ENCODE data around the gene TENM3.

TENM3 gene

DNA sequence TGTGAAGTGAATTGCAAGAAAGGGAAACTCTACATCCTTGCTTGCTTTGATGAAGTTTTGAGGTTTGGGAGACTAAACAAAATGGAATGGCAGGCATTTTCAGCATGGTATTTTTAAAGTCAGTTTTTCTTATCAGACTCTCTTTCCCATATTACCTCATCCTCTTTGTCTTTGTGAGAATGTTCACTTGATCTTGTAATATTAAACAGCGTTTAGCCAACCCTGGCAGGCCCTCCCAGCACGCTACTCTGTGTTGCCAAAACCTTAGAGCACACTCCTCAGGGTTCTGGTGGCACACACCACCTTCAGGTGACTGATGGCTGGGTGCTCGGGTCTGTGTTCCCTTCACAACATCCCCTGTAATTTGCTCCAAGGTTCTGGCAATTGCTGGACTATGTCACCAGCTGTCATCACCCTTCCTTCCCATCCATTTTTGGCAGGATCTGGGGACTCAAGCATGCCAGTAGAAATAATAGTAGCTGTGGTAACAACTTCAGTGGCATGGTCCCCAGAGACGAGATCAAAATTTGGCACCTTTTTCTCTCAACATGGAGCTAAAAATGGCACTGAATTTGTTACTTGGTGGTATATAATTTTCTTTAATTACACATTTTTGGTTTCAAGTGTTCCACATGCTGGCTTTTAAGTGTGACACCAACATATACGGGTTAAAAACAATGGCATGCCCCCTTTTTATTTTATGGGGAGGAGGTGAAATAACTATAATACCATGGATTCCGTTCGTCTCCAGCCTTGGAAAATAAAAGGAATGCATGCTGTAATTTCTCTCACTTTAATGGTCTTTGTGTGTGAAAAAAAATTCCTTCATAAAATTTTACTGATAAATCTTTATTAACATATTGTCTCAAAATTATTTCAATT is 400.8 kb downstream of the TENM3 start:
- DNase-seq: no peak

DNA sequence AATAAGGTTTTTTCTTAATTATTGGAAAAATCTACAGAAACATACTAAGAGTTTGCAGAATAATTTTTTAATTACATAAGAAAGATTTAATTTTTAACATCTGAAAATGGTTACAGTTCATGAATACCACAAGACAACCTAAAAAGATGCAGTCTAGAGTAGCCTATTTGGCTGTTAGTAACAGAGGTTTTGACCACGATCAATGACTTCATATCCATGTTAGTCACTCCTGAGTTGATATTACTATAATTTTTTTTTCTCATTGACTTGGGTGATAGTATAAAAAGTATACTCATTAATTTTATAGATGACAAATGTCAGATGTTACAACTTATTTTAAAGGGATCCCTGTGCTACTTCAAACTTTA is 401.5 kb downstream of the TENM3 start:
- DNase-seq: no peak

DNA sequence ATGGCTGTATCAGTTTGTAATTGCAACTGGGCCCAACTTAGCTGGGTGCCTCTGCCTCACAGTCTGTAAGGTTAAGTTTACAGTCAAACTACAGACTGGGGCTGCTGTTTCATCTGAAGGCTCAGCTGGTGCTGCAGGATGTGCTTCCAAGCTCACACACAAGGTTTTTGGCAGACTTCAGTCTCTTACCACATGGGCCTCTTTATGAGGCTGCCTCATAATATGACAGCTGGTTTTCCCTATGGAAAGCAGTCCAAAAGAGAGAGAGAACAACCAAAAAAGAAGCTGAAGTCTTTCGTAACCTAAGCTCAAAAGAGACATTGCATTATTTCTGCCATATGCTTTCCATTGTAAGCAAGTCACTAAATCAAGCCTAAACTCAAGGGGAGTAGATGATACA is 402.3 kb downstream of the TENM3 start:
- DNase-seq: no peak

DNA sequence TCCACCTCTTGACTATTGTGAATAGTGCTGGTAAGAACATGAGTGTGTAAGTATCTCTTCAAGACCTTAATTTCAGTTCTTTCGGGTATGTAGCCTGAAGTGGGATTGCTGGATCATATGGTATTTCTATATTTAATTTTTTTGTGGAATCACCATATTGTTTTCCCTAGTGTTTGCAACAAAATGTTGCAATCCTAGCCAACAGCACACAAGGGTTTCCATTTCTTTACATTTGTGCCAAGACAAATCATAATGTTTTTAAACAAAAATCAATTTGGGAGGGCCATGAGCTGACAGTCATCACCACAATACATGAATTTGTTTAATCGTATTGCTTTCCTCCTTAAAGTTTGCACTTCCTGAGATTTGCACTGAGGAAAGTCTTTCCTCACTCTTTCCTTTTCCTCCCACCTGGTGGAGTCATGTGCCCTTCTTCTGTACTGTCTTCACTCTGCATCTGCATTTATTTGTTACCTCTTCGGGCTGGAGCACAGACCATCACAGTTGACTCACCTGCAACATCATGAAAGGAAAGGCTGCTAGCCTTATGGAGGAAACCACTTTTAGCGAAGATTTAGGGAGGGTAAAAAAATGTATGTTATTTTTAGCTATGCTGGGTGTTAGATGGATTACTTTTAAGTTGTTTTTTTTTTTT is 404.6 kb downstream of the TENM3 start:
- no peak for DNase-seq

DNA sequence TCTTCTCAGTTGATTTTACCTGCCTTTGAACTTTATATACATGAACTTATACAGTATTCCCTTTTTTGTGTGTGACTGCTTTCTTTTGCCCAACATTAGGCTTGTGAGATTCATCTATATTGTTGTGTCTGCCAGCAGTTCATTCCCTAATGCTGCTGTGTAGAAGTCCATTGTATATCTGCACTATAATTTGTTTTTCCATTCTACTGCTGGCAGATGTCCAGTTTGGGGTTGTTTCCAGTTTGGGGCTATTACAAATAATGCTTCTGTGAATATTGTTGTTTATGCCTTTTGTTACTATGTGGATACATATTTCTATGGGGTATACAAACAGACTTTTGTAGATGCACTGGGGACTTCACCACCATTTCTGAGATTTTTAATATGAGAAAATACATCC is 405.6 kb downstream of the TENM3 start:
- DNase-seq: no peak

DNA sequence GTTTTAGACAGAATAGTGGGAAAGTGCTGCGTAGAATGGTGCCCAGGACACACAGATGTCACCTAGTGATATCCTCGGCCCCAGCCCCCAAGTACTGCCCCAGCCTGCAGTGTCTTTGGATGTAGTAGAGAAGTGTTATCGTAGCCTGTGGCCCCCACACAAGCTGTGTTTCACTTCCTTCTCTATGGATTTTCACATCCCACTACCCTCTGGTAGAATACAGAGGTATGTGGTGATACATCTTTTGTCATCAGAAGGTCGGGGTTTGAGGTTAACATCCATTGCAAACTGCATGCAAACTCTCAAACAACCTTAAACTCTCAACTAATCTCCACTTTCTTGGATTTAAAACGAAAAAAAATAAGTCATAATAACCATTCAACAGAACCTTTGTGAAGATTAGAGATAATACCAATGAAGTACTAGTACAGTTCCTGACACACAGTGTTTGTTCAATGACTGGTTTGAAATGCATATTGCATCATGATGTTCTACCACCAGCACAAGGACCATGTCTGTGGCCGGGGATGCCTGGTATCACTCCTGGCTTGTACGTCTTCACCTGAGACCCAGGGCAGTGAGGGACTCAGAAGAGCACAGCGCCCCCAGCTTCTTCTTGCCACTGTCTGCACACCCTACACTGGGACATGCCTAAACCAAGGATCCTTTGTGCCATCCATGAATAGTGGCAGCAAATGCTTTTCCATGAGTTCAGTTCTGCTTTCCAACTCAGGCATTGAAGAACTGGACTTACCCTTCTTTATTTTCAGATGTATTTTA is 406.7 kb downstream of the TENM3 start:
- DNase-seq: no peak

DNA sequence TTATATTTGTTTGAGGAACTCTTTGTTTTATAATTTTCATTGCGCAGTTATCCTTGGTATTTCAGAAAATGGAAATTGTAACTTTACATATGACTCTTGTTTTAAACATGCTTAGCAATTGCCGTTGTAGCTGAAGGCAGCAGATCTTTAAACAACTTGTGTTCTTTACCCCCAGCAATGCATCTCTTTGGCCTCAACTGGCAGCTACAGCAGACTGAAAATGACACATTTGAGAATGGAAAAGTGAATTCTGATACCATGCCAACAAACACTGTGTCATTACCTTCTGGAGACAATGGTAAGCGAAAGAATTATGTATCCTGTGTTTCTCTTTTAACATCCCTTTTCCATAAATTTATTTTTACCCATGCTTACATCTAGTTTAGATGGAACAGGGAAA is 410.4 kb downstream of the TENM3 start:
- DNase-seq: no peak

DNA sequence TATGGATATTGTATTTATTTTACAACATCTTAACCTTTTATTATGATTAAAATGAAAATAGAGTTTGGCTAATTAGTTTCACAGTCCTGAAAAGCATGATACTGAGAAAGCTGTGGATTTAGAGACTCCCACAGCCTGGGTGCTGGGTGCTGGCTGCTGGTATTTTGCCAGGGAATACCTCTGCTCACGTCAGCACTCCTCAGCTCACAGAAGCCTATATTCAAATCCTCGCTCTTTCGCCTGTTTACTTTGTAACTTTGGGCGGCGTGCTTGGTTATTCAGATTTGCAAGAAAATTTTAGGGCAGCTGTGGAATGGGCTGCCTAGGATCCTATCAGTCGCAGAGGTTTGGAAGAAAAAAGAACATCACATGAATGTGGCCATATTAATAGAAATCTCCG is 412.1 kb downstream of the TENM3 start:
- no peak for DNase-seq

DNA sequence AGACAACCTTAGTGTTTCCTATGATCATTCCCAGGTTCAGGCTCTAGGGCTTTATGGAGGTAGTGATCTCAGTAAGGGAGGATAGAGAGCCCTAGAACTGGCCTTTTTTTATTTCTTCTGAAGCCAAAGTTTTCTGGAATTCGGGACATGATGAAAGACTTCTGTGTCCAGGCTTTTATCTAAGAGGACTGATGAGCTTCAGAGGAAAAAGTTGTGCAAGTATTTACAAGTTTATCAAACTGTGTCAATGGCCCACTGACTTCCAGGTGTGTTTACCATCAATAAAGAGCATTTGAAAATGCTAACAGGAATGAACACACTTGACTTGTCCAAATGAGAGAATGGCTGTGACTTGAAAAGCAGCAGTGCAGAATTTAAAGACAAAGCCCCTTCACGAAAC is 419.3 kb downstream of the TENM3 start:
- no peak for DNase-seq

DNA sequence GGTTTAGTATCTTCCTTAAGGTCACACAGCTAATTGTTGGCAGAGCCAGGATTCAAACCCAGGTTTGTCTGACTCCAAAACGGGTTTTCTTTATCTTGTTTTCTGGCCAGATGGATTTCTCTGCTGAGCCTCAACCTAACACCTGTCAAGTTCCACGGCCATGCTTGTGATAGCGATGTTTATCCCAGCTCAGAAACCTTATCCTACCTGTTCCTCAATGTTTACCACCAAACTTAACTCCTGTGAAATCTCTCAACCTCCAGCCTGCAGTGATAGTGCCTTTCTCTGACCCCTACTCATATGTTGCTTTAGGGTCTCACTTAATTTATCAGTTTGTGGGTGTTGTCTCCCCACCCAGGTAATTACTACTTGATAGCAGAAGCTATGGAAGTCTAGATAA is 428.0 kb downstream of the TENM3 start:
- DNase-seq: no peak

DNA sequence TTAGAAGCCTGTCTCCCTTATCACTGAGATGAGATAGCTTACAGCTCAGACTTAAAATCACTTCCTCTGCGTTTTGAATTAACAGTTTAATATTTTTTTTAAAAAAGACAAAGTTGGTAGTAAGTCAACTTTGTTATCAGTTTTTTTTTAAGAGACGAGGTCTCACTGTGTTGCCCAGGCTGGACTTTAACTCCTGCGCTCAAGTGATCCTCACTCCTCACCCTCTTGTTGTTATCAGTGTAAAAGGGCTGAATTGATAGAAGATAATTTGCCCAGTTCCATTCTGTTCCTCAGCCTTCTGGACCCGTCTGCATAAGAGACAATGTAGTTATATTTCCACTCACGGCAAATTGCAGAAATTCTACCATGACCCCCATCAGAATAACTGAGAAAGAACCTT is 428.5 kb downstream of the TENM3 start:
- DNase-seq: no peak

DNA sequence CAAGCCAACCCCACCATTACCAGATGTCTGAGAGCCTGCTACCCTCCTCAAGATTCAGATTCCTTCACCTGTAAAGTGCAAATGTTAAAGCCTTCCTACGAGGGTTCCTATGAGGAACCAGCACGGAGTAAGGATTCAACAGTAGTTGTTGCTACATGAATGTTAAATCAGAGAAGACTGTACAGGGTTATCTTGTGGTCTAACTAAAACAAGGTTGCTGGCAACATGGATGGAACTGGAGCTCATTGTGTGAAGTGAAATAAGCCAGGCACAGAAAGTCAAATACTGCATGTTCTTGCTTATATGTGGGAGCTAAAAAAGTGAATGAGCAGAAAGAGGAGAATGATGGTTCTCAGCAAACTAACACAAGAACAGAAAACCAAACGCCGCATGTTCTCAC is 435.4 kb downstream of the TENM3 start:
- no peak for DNase-seq

DNA sequence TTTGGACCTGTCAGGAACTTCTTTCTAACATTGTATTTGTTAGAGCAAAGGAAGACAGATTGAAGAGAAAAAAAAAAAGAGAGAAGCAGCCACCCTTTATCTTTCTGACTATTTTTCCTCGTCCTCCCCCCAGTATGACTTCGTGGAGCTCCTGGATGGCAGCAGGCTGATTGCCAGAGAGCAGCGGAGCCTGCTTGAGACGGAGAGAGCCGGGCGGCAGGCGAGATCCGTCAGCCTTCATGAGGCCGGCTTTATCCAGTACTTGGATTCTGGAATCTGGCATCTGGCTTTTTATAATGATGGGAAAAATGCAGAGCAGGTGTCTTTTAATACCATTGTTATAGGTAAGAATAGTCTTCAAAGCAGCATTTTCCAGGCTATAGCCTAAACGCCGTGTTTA is 436.3 kb downstream of the TENM3 start:
- no peak for DNase-seq

DNA sequence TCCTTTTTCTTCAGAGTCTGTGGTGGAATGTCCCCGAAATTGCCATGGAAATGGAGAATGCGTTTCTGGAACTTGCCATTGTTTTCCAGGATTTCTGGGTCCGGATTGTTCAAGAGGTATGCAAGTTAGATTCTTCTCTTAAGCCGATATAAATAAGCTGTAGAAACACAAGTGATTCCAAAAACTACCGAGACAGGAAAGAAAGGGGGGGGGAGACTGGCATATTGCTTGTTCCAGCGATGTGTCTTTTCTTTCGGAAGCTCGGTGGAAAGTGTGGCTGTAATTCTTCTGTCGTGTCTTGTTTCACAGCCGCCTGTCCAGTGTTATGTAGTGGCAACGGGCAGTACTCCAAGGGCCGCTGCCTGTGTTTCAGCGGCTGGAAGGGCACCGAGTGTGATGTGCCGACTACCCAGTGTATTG is 437.0 kb downstream of the TENM3 start:
- no peak for DNase-seq

DNA sequence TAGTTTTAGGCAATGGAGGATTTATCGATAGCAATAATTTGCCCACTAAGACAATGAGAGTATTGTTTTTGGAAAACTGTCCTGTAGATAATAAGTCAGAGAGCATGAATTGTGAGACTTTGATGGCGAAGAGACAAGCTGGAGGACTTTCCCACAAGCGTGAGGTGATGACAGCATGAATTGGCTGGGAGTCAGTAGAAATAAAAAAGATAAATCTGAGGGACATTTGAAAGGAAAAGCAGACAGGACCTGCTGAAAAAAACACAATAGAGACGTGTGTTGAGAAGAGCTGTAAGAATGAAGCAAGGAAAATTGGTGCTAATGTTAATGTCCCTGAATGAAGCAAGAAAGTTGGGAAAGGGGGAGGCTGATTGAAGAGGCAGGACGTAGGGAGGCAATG is 440.5 kb downstream of the TENM3 start:
- no peak for DNase-seq

DNA sequence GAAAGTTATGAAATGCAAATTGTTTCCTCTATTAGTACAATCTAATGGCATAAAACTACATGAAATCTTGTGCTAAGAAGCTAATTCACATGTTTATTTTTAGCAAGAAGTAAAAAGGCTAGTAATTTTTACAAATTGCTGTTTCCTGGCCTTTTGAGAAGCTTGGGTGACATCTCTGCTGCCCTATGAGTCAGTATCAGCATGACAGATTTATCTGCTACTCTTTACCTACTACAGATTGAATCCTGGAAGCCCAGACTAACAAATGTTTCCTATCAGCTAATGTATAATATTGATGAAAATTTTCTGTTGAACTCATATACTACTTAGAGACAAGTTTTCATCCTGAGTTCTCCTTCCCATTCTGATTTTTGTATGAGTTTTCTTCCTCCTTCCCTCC is 441.6 kb downstream of the TENM3 start:
- no peak for DNase-seq

DNA sequence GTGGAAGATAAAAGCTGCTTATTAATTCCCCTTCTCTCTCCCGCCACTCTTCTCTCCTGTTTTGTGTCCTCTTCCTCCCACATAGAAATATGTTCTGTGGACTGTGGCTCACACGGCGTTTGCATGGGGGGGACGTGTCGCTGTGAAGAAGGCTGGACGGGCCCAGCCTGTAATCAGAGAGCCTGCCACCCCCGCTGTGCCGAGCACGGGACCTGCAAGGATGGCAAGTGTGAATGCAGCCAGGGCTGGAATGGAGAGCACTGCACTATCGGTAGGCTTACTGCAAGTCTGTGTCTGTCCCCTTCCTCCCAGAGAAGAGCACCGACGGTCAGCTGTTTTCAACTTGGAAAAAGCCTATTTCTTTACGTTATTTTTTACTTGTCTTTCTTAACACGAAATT is 444.9 kb downstream of the TENM3 start:
- DNase-seq: no peak

DNA sequence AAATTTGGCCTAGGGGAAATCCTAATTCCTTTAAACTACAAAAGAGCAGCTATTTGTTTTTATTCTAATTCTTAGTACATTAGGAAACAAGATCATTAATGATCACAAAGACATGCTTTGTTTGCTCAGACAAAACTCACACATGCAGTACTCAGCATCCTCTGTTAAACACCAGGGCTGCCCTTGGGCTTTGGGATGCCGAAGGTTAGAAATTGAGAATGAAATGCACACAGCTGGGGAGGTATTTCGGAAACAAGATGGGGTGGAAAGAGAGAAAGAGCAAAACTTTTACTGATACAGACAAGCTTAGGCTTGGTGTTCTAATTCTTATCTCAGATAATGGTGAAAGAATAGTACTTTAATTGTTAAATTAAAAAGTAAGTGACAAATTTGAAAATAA is 451.3 kb downstream of the TENM3 start:
- no peak for DNase-seq

DNA sequence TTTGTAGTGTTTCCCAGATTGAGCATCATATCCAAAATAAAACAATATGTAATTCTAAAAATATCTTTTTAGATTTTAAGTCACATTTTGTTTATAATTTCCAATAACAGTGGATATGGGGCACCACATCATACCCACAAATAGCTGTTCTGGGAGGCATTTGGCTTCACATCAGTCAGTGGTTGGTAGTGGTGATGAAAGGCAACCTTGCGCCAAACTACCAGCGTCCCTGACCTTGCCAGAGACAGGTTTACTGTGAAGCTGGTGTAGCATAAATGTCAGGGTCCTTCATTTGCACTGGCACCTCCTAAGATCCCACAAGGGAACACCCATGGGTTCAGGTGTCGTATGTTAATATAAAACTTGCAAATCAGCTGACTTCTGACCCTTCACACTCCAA is 451.8 kb downstream of the TENM3 start:
- DNase-seq: no peak

DNA sequence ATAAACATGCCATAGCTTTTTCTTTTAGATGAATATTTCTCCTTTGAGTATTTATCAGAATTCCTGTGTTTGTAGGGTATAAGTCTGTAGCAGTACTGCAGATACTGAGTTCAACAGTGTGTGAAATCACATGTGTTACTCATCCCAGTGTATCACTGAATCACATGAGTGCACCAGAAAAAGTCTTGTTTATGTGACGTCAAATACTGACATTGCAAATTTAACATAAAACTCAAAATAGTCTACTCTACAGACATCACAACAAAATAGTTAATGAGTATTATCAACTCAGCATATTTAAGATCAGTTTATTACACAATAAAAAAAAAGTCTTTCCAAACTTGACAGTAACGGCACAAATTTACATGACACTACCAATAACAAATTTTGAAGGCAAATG is 452.6 kb downstream of the TENM3 start:
- no peak for DNase-seq

DNA sequence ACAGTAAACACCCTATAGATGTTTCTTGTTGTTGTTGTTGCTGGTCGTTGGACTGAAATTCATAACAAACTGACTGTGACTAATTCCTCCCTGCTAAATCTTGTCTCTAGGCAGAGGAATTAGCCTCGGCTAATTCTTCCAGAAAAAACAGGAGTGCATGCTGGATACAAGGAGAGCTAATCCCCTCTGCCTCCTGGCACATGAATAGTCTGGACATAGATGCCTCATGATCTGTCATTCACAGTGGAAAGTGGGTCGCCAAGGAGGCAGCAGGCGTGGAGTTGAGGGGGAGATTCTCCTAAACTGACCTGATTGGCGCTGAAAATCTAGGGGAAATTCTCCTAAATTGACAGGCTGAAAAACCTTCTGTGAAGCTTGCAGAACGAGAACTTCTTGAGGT is 453.9 kb downstream of the TENM3 start:
- no peak for DNase-seq

DNA sequence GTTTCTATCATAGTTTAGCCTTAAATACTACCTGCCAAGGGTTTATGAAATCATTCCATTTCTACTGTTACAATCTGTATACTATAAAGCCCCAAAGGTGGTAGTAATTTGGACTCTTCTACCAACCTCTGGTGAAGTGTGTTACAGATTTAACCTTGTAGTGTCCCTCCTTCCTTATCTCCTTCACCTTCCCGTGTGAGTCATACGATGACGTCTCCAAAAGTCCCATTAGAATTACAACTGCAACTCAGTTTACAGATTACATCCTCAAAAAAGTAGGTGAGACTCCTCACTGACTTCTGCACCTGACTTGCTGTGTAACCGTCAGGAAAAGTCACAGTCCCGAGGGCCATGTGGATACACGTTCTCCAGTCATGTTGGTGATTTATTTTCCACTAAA is 455.0 kb downstream of the TENM3 start:
- DNase-seq: no peak

DNA sequence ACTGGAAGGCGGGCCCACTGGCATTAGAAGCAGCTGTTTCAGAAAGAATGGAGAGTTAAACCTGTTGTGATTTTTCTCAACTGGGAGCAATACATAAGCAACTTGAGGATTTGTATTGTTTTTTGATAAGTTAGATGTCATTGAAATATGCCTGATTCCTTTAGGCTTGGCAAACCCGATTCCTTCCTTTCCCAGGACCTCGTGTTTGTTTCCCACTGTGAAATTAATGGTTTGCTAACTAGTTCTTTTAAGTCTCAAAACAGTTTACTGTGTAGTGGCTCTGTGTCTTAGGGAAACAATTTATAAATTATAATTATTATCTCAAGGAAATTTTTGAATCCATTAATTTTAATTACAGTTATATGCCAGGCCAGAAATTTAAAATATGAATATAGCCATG is 456.0 kb downstream of the TENM3 start:
- no peak for DNase-seq

DNA sequence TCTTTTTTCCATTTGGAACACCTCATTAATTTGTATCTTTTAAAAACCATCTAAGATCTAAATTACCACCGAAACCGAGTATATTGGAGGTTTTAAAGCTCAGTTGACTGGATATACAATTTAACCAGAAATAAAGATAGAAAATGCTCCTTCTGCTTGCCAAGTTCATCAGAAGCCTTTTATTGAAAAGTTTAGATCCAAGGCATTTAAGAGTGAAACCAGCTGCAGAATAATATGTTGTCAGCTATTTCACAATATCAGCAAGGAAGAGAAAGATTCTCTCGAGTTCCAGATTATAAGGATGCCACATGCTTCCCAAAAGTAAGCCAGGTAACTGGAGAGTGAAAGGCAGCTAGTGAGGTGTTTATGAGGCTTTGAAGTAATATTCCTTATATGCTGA is 456.6 kb downstream of the TENM3 start:
- DNase-seq: no peak

Measured in NCI-H524 treated with DMSO at 0.1 percent for 48 hours (cell line).